ENCODE data around the gene EREG.
"Not testable (repeated sequence)": the region's sequence is repeated elsewhere in the genome, so short reads cannot be mapped to it uniquely, and the experiment has no call there.

The EREG gene

GRCh38 chr4:74390677-74391076, 25.7 kb downstream of the EREG start:
- DNase-seq (ENCODE audit: low read depth in 3 of 3) = no peak

GRCh38 chr4:74391346-74391745, 26.4 kb downstream of the EREG start:
- no peak for DNase-seq (ENCODE audit: low read depth in 3 of 3)

GRCh38 chr4:74391890-74392475, 27.0 kb downstream of the EREG start:
- no peak for DNase-seq (ENCODE audit: low read depth in 3 of 3)

- DNase-seq (ENCODE audit: low read depth in 3 of 3) = no peak
Measured at GRCh38 chr4:74394476-74395136, 29.7 kb downstream of the EREG start.

- no peak for DNase-seq (ENCODE audit: low read depth in 3 of 3)
Measured at GRCh38 chr4:74395633-74396032, 30.7 kb downstream of the EREG start.

- DNase-seq (ENCODE audit: low read depth in 3 of 3) = no peak
Measured at GRCh38 chr4:74397748-74398426, 32.9 kb downstream of the EREG start.

GRCh38 chr4:74398894-74399589, 34.1 kb downstream of the EREG start:
- DNase-seq (ENCODE audit: low read depth in 3 of 3) = not testable (repeated sequence)

GRCh38 chr4:74400395-74400794, 35.5 kb downstream of the EREG start:
- no peak for DNase-seq (ENCODE audit: low read depth in 3 of 3)

GRCh38 chr4:74402692-74403456, 37.9 kb downstream of the EREG start:
- no peak for DNase-seq (ENCODE audit: low read depth in 3 of 3)

GRCh38 chr4:74407891-74408290, 42.9 kb downstream of the EREG start:
- DNase-seq (ENCODE audit: low read depth in 3 of 3) = no peak

GRCh38 chr4:74408639-74409038, 43.7 kb downstream of the EREG start:
- DNase-seq (ENCODE audit: low read depth in 3 of 3) = no peak

- DNase-seq (ENCODE audit: low read depth in 3 of 3) = no peak
Measured at GRCh38 chr4:74410272-74410671, 45.3 kb downstream of the EREG start.

GRCh38 chr4:74412225-74412624, 47.3 kb downstream of the EREG start:
- no peak for DNase-seq (ENCODE audit: low read depth in 3 of 3)

GRCh38 chr4:74413265-74413664, 48.3 kb downstream of the EREG start:
- DNase-seq (ENCODE audit: low read depth in 3 of 3) = no peak

GRCh38 chr4:74414149-74414809, 49.3 kb downstream of the EREG start:
- no peak for DNase-seq (ENCODE audit: low read depth in 3 of 3)

- DNase-seq (ENCODE audit: low read depth in 3 of 3) = no peak
Measured at GRCh38 chr4:74415602-74416300, 50.8 kb downstream of the EREG start.

- no peak for DNase-seq (ENCODE audit: low read depth in 3 of 3)
Measured at GRCh38 chr4:74418063-74418670, 53.2 kb downstream of the EREG start.

- DNase-seq (ENCODE audit: low read depth in 3 of 3) = no peak
Measured at GRCh38 chr4:74420863-74421262, 55.9 kb downstream of the EREG start.

GRCh38 chr4:74423104-74423503, 58.2 kb downstream of the EREG start:
- DNase-seq (ENCODE audit: low read depth in 3 of 3) = no peak

GRCh38 chr4:74424111-74424510, 59.2 kb downstream of the EREG start:
- no peak for DNase-seq (ENCODE audit: low read depth in 3 of 3)

Measured in stimulated activated CD4-positive, alpha-beta T cell treated with anti-CD3 and anti-CD28 coated beads, TNF-alpha, amount 100 ng/mL, for 24 hours (primary cell).